Measurements from ENCODE around the gene PHACTR2. TPM values are rescaled to one million over a fixed set of nuclear protein-coding genes. Genes with fewer than 3 reads are reported as not detected.

The PHACTR2 gene
- total RNA-seq, 4 donors from 2014 or later = 61.3 to 122 (median 86.0) TPM

GRCh38 chr6:143726015-143726647 lies 48.4 kb downstream of the PHACTR2 start:
- H3K27ac ChIP-seq = no peak overlapping the region
- peaks cover 0 to 6% of the 10 kb centered on the region in 2 donors for H3K36me3 ChIP-seq
- no peaks in the 10 kb centered on the region for H3K27me3 ChIP-seq
- no peak overlapping the region for H3K4me3 ChIP-seq
- ATAC-seq = no peak
- 73 to 100% methylated on average over 1 to 2 of the region's 2 CpGs for WGBS, 2 donors (ENCODE audit: low coverage in 1 of 2)
- no peaks in the 10 kb centered on the region for H3K9me3 ChIP-seq
- no peaks in the 10 kb centered on the region for H3K4me1 ChIP-seq
- no peak for TF ChIP-seq CTCF (IDR thresholded peaks at IDR 0.05)

GRCh38 chr6:143727035-143727434 lies 49.3 kb downstream of the PHACTR2 start:
- no peak overlapping the region for H3K4me3 ChIP-seq
- TF ChIP-seq EP300 (IDR thresholded peaks at IDR 0.05) (no peak), CTCF (IDR thresholded peaks at IDR 0.05) (no peak), POLR2A (IDR thresholded peaks at IDR 0.05) (no peak), POLR2AphosphoS5 (IDR thresholded peaks at IDR 0.05) (no peak)
- peaks cover 0 to 5% (median 0%) of the 10 kb centered on the region in 3 donors for H3K4me1 ChIP-seq
- no peaks in the 10 kb centered on the region for H3K27me3 ChIP-seq
- 82 to 93% methylated on average over 1 of the region's 1 CpG for WGBS, 2 donors (ENCODE audit: low coverage in 1 of 2)
- H3K36me3 ChIP-seq = peaks cover 0 to 6% of the 10 kb centered on the region in 2 donors
- no peaks in the 10 kb centered on the region for H3K9me3 ChIP-seq
- no peak overlapping the region for H3K27ac ChIP-seq
- ATAC-seq = no peak

GRCh38 chr6:143731789-143732188 lies 54.0 kb downstream of the PHACTR2 start:
- 93 to 100% methylated on average over 1 of the region's 1 CpG for WGBS, 2 donors (ENCODE audit: low coverage in 1 of 2)
- no peaks in the 10 kb centered on the region for H3K27me3 ChIP-seq
- no peak for ATAC-seq

GRCh38 chr6:143732536-143732935 lies 54.8 kb downstream of the PHACTR2 start:
- Histone ChIP-seq H3K27ac (no peak overlapping the region), H3K4me1 (peaks cover 0 to 48% (median 3%) of the 10 kb centered on the region in 3 donors), H3K27me3 (no peaks in the 10 kb centered on the region), H3K36me3 (no peaks in the 10 kb centered on the region), H3K4me3 (no peak overlapping the region), H3K9me3 (no peaks in the 10 kb centered on the region)
- ATAC-seq = no peak
- no peak for TF ChIP-seq POLR2AphosphoS5 (IDR thresholded peaks at IDR 0.05)
- no peak for TF ChIP-seq POLR2A (IDR thresholded peaks at IDR 0.05)
- 60 to 90% methylated on average over 1 of the region's 1 CpG for WGBS, 2 donors (ENCODE audit: low coverage in 1 of 2)

More at GRCh38 chr6:143731789-143732188, 54.0 kb downstream of the PHACTR2 start:
- Histone ChIP-seq H3K36me3 (no peaks in the 10 kb centered on the region), H3K27ac (no peak overlapping the region), H3K4me1 (peaks cover 0 to 48% (median 3%) of the 10 kb centered on the region in 3 donors), H3K4me3 (no peak overlapping the region), H3K9me3 (no peaks in the 10 kb centered on the region)
- TF ChIP-seq POLR2A (IDR thresholded peaks at IDR 0.05) (no peak), EP300 (IDR thresholded peaks at IDR 0.05) (no peak), POLR2AphosphoS5 (IDR thresholded peaks at IDR 0.05) (no peak), CTCF (IDR thresholded peaks at IDR 0.05) (no peak)

- no peak overlapping the region for H3K27ac ChIP-seq
- ATAC-seq = no peak
- no peak overlapping the region for H3K4me3 ChIP-seq
- no peaks in the 10 kb centered on the region for H3K36me3 ChIP-seq
- H3K4me1 ChIP-seq = peaks cover 0 to 48% (median 3%) of the 10 kb centered on the region in 3 donors
- 75 to 91% methylated on average over 1 of the region's 1 CpG for WGBS, 2 donors (ENCODE audit: low coverage in 1 of 2)
- TF ChIP-seq EP300 (IDR thresholded peaks at IDR 0.05) (no peak), POLR2A (IDR thresholded peaks at IDR 0.05) (no peak), CTCF (IDR thresholded peaks at IDR 0.05) (no peak), POLR2AphosphoS5 (IDR thresholded peaks at IDR 0.05) (no peak)
- no peaks in the 10 kb centered on the region for H3K27me3 ChIP-seq
- H3K9me3 ChIP-seq = no peaks in the 10 kb centered on the region
These were observed 55.7 kb downstream of the PHACTR2 start for GRCh38 chr6:143733510-143733909.

Data from gastroesophageal sphincter (tissue), 4 donors.